ENCODE measurements around the gene SPOCK3. TPM values are rescaled to one million over a fixed set of nuclear protein-coding genes. Genes with fewer than 3 reads are reported as not detected.

SPOCK3 gene
- total and polyA plus RNA-seq, 10 of the 15 experiments (the other 5 are each of a cell fraction or from before 2014, with no cell fraction given): 0.06 to 0.39 (median 0.09) TPM; not detected in 5

DNA sequence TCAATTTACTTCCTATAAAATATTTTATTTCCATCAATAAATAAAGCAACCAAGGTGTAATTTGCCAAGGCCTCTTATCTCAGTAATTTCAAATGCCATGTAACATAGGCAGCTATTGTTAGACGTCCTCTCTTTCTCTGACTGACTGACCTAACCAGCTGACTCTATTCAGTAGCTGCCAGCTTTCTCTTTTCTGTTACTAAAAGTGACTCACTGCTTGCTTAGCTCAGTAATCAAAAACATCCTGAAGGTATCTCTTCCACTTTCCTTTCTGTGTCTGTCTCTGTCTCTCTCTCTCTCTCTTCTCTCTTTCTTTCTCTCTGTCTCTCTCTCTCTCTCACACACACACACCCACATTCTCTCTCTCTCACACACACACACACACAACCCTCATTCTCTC, 134.2 kb downstream of the SPOCK3 start (continued):
- TF ChIP-seq, protein P1, sequence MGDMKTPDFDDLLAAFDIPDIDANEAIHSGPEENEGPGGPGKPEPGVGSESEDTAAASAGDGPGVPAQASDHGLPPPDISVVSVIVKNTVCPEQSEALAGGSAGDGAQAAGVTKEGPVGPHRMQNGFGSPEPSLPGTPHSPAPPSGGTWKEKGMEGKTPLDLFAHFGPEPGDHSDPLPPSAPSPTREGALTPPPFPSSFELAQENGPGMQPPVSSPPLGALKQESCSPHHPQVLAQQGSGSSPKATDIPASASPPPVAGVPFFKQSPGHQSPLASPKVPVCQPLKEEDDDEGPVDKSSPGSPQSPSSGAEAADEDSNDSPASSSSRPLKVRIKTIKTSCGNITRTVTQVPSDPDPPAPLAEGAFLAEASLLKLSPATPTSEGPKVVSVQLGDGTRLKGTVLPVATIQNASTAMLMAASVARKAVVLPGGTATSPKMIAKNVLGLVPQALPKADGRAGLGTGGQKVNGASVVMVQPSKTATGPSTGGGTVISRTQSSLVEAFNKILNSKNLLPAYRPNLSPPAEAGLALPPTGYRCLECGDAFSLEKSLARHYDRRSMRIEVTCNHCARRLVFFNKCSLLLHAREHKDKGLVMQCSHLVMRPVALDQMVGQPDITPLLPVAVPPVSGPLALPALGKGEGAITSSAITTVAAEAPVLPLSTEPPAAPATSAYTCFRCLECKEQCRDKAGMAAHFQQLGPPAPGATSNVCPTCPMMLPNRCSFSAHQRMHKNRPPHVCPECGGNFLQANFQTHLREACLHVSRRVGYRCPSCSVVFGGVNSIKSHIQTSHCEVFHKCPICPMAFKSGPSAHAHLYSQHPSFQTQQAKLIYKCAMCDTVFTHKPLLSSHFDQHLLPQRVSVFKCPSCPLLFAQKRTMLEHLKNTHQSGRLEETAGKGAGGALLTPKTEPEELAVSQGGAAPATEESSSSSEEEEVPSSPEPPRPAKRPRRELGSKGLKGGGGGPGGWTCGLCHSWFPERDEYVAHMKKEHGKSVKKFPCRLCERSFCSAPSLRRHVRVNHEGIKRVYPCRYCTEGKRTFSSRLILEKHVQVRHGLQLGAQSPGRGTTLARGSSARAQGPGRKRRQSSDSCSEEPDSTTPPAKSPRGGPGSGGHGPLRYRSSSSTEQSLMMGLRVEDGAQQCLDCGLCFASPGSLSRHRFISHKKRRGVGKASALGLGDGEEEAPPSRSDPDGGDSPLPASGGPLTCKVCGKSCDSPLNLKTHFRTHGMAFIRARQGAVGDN (IDR thresholded peaks at IDR 0.05): no peak
- no peak for TF ChIP-seq NFYB (IDR thresholded peaks at IDR 0.05; ENCODE audit: insufficient read depth, low read depth, low read length)
- TF ChIP-seq, protein P2, sequence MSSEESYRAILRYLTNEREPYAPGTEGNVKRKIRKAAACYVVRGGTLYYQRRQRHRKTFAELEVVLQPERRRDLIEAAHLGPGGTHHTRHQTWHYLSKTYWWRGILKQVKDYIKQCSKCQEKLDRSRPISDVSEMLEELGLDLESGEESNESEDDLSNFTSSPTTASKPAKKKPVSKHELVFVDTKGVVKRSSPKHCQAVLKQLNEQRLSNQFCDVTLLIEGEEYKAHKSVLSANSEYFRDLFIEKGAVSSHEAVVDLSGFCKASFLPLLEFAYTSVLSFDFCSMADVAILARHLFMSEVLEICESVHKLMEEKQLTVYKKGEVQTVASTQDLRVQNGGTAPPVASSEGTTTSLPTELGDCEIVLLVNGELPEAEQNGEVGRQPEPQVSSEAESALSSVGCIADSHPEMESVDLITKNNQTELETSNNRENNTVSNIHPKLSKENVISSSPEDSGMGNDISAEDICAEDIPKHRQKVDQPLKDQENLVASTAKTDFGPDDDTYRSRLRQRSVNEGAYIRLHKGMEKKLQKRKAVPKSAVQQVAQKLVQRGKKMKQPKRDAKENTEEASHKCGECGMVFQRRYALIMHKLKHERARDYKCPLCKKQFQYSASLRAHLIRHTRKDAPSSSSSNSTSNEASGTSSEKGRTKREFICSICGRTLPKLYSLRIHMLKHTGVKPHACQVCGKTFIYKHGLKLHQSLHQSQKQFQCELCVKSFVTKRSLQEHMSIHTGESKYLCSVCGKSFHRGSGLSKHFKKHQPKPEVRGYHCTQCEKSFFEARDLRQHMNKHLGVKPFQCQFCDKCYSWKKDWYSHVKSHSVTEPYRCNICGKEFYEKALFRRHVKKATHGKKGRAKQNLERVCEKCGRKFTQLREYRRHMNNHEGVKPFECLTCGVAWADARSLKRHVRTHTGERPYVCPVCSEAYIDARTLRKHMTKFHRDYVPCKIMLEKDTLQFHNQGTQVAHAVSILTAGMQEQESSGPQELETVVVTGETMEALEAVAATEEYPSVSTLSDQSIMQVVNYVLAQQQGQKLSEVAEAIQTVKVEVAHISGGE (CRISPR knock-in tag; IDR thresholded peaks at IDR 0.05): no peak
- TF ChIP-seq NBN (IDR thresholded peaks at IDR 0.05): 0 out of 2 replicates have a peak, but pooled peaks have one; percentile 42
- no peak for TF ChIP-seq ZNF24 (IDR thresholded peaks at IDR 0.05)
- TF ChIP-seq SMC3 (IDR thresholded peaks at IDR 0.05; ENCODE audit: borderline replicate concordance, low read length): no peak

Data from GM12878 (cell line).